ENCODE results near the gene LHFPL4.

- TF ChIP-seq CTCF (conservative IDR thresholded peaks at IDR 0.05) (no peak), ZFX (IDR thresholded peaks at IDR 0.05) (no peak)
Measured at GRCh38 chr3:9514306-9514705, 39.3 kb downstream of the LHFPL4 start.
